Transverse colon (tissue), 4 donors: ENCODE measurements around the gene E2F1. TPM values are rescaled to one million over a fixed set of nuclear protein-coding genes. Genes with fewer than 3 reads are reported as not detected.

ENCODE experiments used
- DNase-seq: peaks from one replicate; pipeline ENCODE4 v3.0.0-alpha.2; 2019
- H3K27ac ChIP-seq, 4 donors: fragments of 200-600 bp; sonication (generic); 2 replicates each; pipeline ENCODE4 v1.5.1; 2016 to 2018; ENCODE audit warnings: inconsistent platforms in 4 of 4
- H3K27me3 ChIP-seq: fragments of 200-600 bp; sonication (generic); 2 replicates; pipeline ENCODE4 v1.5.1; 2017; ENCODE audit warnings: inconsistent platforms
- H3K36me3 ChIP-seq, 4 donors: fragments of 200-600 bp; sonication (generic); 2 replicates each; pipeline ENCODE4 v1.5.1; 2017 to 2019; ENCODE audit warnings: inconsistent platforms in 4 of 4
- H3K4me1 ChIP-seq, 4 donors: fragments of 200-600 bp; sonication (generic); 2 replicates each; pipeline ENCODE4 v1.5.1; 2017 to 2020; ENCODE audit warnings: inconsistent platforms in 4 of 4
- H3K4me3 ChIP-seq, 4 donors: fragments of 200-600 bp; sonication (generic); 1 replicate in 1 of 4; 2 replicates in 3 of 4; pipeline versions ENCODE4 v1.5.1 to v1.6.1; 2017 to 2019; ENCODE audit warnings: inconsistent platforms in 4 of 4
- H3K9me3 ChIP-seq, 2 donors: fragments of 200-600 bp; sonication (generic); 2 replicates each; pipeline ENCODE4 v1.5.1; 2017 to 2019; ENCODE audit warnings: inconsistent platforms in 2 of 2
- EP300 ChIP-seq: sonication (generic); formaldehyde crosslinking; IDR thresholded peaks from one replicate; pipeline ENCODE4 v1.6.1; 2017; ENCODE audit warnings: antibody characterized with exemption, low read depth
- POLR2A ChIP-seq: fragments of 450-650 bp; IDR thresholded peaks from one replicate; pipeline ENCODE4 v1.6.1; 2016; ENCODE audit warnings: antibody characterized with exemption, mild to moderate bottlenecking, moderate library complexity
- POLR2AphosphoS5 ChIP-seq, 3 donors: sonication (generic); formaldehyde crosslinking; IDR thresholded peaks; one replicate each; pipeline ENCODE4 v1.6.1; 2016; ENCODE audit warnings: antibody characterized with exemption in 3 of 3
- WGBS, 2 donors: methylation state at CpG; one replicate each; pipeline ENCODE4 v1.1.5; 2018; ENCODE audit warnings: low coverage in 1 of 2; 5-methylcytosine and 5-hydroxymethylcytosine counted together
- in situ Hi-C, 4 donors: fragments of 200-750 bp; cut with MboI; loops; one replicate each; pipeline versions ENCODE4 v1.15.0 to v1.15.1; 2017; ENCODE audit warnings: low sequenced_read_pairs in 3 of 4, low pct_ligation_motif_present in 1 of 4, low pct_unique_long_range_greater_than_20kb in 1 of 4
- intact Hi-C: fragments of 100-400 bp; cut with DNase I; formaldehyde crosslinking; loops from one replicate; pipeline ENCODE4 v1.15.1; 2023; ENCODE audit warnings: low total_unique reads
- total RNA-seq, 4 donors: library from RNA; depleted of rRNA; stranded (reverse); fragments of >200 nt; gene quantifications; one replicate each; pipeline ENCODE4 v1.1.0, GENCODE V29; 2016
- TF ChIP-seq, protein P1 (sequence below), 5 experiments: fragments of 200-600 bp in 3 of 5; fragments of 450-650 bp in 2 of 5; sonication (generic) in 3 of 5; IDR thresholded peaks; 1 replicate in 2 of 5; 2 replicates in 3 of 5; pipeline ENCODE4 v1.5.1; 2016 to 2017; ENCODE audit warnings: antibody characterized with exemption in 5 of 5, inconsistent platforms in 3 of 5, mild to moderate bottlenecking in 2 of 5, moderate library complexity in 1 of 5

Gene E2F1
- total RNA-seq, 4 donors from 2014 or later: 1.2 to 2.7 (median 2.1) TPM; not detected in 1

DNA sequence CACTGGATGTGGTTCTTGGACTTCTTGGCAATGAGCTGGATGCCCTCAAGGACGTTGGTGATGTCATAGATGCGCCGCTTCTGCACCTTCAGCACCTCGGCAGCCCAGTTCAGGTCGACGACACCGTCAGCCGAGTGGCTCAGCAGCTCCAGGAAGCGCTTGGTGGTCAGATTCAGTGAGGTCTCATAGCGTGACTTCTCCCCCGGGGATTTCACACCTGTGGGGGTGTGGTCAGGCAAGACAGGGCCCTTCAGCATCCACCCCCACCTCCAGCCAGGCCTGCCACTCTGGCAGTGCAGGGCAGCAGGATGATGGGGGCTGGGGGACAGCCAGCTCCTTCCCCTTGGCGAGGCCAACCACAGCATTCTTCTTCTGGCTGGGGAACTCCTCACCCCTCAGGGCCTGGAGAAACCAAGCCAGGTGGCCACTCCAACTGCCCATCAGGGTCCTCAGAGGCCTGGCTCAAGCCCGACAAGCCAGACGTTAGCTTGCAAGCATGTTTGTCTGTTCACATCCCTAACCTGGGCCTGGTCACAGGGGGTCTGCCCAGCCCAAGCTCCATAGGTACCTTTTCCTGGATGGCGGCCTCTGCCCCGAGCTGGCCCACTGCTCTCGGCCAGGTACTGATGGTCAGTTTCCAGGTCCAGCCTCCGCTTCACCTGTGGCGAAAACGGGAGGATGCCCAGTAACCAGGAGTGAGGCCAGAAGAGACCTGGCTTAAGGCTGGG is 6.3 kb downstream of the E2F1 start:
- H3K36me3 ChIP-seq: no peaks in the 10 kb centered on the region
- H3K27me3 ChIP-seq: no peaks in the 10 kb centered on the region
- no peak for DNase-seq
- intact Hi-C loops (no loop called here), in situ Hi-C loops (no loop called here)
- peaks cover 0 to 21% (median 20%) of the 10 kb centered on the region in 4 donors for H3K4me1 ChIP-seq
- no peaks in the 10 kb centered on the region for H3K9me3 ChIP-seq
- no peak overlapping the region for H3K4me3 ChIP-seq
- H3K27ac ChIP-seq: no peak overlapping the region
- WGBS, 2 donors: 74% methylated on average over 19 of the region's 20 CpGs; no CpG with 5 or more reads in 1 of the 2 donors
- TF ChIP-seq POLR2AphosphoS5 (IDR thresholded peaks at IDR 0.05) (no peak), EP300 (no peak)

DNA sequence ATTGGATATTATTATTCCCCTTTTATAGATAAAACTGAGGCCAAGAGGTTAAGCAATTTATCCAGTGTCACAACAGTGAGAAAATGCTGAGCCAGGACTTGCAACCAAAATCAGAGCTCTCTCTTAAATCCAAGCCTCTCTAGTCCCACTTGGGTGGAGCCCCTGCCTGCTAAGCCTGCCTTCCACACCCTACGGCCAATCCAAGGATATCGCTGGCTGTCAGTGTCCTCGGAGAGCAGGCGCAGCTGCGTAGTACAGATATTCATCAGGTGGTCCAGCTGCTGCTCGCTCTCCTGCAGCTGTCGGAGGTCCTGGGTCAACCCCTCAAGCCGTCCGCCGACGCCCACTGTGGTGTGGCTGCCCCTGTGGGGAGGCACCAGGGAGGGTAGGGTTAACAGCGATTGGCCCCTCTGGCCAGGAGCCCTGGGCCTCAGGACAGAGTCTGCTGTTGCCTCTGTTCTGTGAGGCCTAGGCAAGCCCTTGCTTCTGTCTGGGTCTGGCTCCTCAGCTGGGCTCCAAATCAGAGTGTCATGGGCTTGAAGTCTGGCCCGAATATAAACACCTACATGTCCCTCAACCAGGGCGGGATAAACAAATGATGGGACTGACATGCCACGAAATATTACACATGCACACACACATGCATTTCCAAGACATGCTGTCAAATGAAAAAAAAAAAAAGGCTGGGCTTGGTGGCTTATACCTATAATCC is 8.0 kb downstream of the E2F1 start:
- DNase-seq: no peak
- intact Hi-C loops (no loop called here), in situ Hi-C loops (no loop called here)
- Histone ChIP-seq H3K4me1 (peaks cover 8 to 27% (median 25%) of the 10 kb centered on the region in 4 donors), H3K27me3 (no peaks in the 10 kb centered on the region), H3K4me3 (no peak overlapping the region), H3K27ac (peak overlapping the region; percentile 23 to 96 (median 58)), H3K36me3 (no peaks in the 10 kb centered on the region), H3K9me3 (no peaks in the 10 kb centered on the region)
- WGBS, 2 donors: 73 to 82% methylated on average over 2 to 14 of the region's 15 CpGs
- TF ChIP-seq EP300: no peak
- TF ChIP-seq POLR2AphosphoS5 (IDR thresholded peaks at IDR 0.05): no peak
- no peak for TF ChIP-seq POLR2A
- TF ChIP-seq, protein P1, sequence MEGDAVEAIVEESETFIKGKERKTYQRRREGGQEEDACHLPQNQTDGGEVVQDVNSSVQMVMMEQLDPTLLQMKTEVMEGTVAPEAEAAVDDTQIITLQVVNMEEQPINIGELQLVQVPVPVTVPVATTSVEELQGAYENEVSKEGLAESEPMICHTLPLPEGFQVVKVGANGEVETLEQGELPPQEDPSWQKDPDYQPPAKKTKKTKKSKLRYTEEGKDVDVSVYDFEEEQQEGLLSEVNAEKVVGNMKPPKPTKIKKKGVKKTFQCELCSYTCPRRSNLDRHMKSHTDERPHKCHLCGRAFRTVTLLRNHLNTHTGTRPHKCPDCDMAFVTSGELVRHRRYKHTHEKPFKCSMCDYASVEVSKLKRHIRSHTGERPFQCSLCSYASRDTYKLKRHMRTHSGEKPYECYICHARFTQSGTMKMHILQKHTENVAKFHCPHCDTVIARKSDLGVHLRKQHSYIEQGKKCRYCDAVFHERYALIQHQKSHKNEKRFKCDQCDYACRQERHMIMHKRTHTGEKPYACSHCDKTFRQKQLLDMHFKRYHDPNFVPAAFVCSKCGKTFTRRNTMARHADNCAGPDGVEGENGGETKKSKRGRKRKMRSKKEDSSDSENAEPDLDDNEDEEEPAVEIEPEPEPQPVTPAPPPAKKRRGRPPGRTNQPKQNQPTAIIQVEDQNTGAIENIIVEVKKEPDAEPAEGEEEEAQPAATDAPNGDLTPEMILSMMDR (IDR thresholded peaks at IDR 0.05): no peak

DNA sequence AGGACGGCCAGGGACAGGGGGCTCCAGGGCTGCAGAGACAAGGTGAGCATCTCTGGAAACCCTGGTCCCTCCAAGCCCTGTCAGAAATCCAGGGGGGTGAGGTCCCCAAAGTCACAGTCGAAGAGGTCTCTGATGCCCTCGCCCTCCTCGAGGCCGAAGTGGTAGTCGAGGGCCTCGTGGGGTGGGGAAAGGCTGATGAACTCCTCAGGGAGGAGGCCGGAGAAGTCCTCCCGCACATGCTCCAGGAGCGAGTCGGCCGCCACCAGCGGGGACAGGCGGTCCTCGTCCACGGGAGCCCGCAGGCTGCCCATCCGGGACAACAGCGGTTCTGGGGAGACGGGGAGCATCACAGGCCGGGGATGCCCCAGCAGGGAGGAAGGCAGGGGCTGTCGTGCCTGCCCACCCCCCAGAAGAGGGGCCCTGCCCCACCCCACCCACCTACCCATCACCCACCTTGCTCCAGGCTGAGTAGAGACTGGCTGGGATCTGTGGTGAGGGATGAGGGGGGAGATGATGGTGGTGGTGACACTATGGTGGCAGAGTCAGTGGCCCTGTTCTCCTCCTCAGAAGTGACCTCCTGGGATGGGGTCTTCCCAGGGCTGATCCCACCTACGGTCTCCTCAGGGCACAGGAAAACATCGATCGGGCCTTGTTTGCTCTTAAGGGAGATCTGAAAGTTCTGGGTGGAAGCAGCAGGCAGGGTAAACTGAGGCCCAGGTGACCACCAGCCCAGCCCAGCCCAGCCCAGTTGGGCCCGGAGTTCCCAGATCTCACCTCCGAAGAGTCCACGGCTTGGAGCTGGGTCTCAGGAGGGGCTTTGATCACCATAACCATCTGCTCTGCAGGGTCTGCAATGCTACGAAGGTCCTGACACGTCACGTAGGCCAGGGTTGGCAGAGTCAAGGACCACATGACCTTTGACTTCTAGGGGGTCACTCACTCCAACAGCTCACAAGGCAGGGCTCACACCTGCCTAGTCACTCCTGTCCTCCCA is 9.2 kb downstream of the E2F1 start:
- no peak overlapping the region for H3K4me3 ChIP-seq
- in situ Hi-C loops (no loop called here), intact Hi-C loops (no loop called here)
- TF ChIP-seq POLR2A (no peak), EP300 (no peak)
- no peaks in the 10 kb centered on the region for H3K36me3 ChIP-seq
- peak overlapping the region in 3 of 4 donors; percentile 88 to 96 (median 91) for H3K27ac ChIP-seq
- DNase-seq: no peak
- WGBS, 2 donors: 92% methylated on average over 31 of the region's 31 CpGs; no CpG with 5 or more reads in 1 of the 2 donors
- no peaks in the 10 kb centered on the region for H3K27me3 ChIP-seq
- H3K9me3 ChIP-seq: no peaks in the 10 kb centered on the region
- H3K4me1 ChIP-seq: peaks cover 13 to 36% (median 34%) of the 10 kb centered on the region in 4 donors

DNA sequence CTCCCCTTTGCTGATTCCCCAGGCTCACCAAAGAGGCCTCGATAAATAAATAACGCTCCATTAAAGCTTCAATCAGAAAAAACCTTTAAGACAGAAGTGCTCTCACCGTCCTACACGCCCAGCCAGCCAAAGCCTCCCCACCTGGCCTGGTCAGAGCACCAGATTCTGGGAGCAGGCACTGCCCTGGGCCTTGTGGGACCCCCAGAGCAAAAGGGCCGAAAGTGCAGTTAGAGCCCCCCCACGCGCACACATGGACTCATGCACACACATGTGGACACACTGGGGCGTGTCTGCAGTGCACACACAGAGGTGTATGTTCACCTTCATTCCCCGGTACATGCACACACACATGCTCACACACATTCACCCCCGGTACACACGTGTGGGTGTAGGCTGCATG is 10.1 kb downstream of the E2F1 start:
- no peaks in the 10 kb centered on the region for H3K36me3 ChIP-seq
- intact Hi-C loops: no loop called here
- H3K27ac ChIP-seq: peak overlapping the region; percentile 88 to 96 (median 90)
- H3K4me3 ChIP-seq: no peak overlapping the region
- H3K9me3 ChIP-seq: no peaks in the 10 kb centered on the region
- peaks cover 13 to 36% (median 34%) of the 10 kb centered on the region in 4 donors for H3K4me1 ChIP-seq
- TF ChIP-seq EP300: no peak
- TF ChIP-seq, protein P1 (IDR thresholded peaks at IDR 0.05): no peak
- TF ChIP-seq POLR2AphosphoS5 (IDR thresholded peaks at IDR 0.05): no peak
- TF ChIP-seq POLR2A: no peak
- no peak for DNase-seq
- H3K27me3 ChIP-seq: no peaks in the 10 kb centered on the region
- in situ Hi-C loops: no loop called here
- 88% methylated on average over 11 of the region's 11 CpGs; no CpG with 5 or more reads in 1 of the 2 donors for WGBS, 2 donors
